IPS DF 6.9 (cell line): ENCODE data around the gene CEP128.

ENCODE experiments used
- DNase-seq: peaks from one replicate; pipeline ENCODE4 v3.0.0-alpha.2; 2013; ENCODE audit warnings: low read depth, low spot score
- H3K27ac ChIP-seq: one replicate; pipeline ENCODE4 v1.5.1; 2013; ENCODE audit warnings: low read length, control low read depth
- H3K27me3 ChIP-seq: 2 replicates; pipeline ENCODE4 v1.6.1; 2013; ENCODE audit warnings: mild to moderate bottlenecking, low read length; ENCODE audit not compliant: control insufficient read depth, insufficient read depth
- H3K36me3 ChIP-seq: 2 replicates; pipeline ENCODE4 v1.6.1; 2013; ENCODE audit warnings: low read length; ENCODE audit not compliant: control insufficient read depth, insufficient read depth
- H3K4me1 ChIP-seq: 2 replicates; pipeline ENCODE4 v1.6.1; 2013; ENCODE audit warnings: low read length; ENCODE audit not compliant: control insufficient read depth, insufficient read depth
- H3K4me3 ChIP-seq: 2 replicates; pipeline ENCODE4 v1.5.1; 2013; ENCODE audit warnings: mild to moderate bottlenecking, low read length
- H3K9me3 ChIP-seq: 2 replicates; pipeline ENCODE4 v1.6.1; 2013; ENCODE audit warnings: low read length, inconsistent platforms; ENCODE audit not compliant: control insufficient read depth, insufficient read depth
- WGBS: extraction: QIAGEN DNeasy Blood & Tissue Kit; methylation state at CpG from one replicate; pipeline ENCODE4 v1.1.7; 2013; ENCODE audit warnings: mixed read lengths, missing lambda C conversion rate; ENCODE audit not compliant: insufficient read length, insufficient coverage; 5-methylcytosine and 5-hydroxymethylcytosine counted together

Gene CEP128

DNA sequence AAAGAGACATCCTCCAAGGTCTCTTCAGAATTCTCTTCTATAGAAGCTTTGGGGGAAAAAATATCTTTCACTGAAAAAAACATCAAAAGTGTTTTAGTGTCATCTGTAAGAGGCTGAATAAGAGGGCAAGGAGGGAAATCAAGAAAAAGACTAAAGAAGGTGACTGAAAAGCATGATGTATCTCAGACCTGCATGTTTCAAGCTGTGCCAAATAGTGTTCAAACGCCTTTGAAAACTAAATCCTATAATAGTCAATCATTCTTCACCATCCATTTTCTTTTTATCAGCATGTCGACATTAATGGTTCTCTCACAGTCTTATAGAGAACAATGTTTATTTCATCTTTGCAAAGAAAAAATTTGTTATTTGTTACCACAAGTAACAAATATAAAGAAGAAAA, 94.5 kb downstream of the CEP128 start:
- no peak overlapping the region for H3K4me3 ChIP-seq
- H3K9me3 ChIP-seq: no peaks in the 10 kb centered on the region
- no peaks in the 10 kb centered on the region for H3K27me3 ChIP-seq
- H3K4me1 ChIP-seq: no peaks in the 10 kb centered on the region
- no CpG with 5 or more reads among the region's 2 CpGs for WGBS
- no peak overlapping the region for H3K27ac ChIP-seq
- H3K36me3 ChIP-seq: no peaks in the 10 kb centered on the region
- DNase-seq: no peak

DNA sequence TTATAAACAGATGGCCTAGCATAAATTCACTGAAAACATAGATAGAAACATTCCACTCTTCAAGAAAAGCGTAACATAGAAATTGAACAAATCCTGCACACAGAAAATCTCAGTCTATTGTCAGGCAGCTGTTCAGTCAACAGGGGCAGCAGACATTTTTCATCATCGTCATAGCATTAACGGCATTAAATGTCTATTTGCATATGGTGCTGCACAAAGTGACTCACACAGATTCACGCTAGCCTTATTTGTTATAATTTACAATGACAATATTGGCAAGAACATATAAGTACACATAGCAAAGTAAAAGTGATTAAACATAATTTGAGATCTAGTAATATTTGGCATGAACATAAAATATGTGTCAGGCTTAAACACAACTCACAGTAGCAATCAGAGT, 95.7 kb downstream of the CEP128 start:
- H3K27ac ChIP-seq: no peak overlapping the region
- H3K4me1 ChIP-seq: no peaks in the 10 kb centered on the region
- H3K27me3 ChIP-seq: no peaks in the 10 kb centered on the region
- no CpG with 5 or more reads among the region's 4 CpGs for WGBS
- H3K4me3 ChIP-seq: no peak overlapping the region
- no peaks in the 10 kb centered on the region for H3K36me3 ChIP-seq
- no peak for DNase-seq
- no peaks in the 10 kb centered on the region for H3K9me3 ChIP-seq

DNA sequence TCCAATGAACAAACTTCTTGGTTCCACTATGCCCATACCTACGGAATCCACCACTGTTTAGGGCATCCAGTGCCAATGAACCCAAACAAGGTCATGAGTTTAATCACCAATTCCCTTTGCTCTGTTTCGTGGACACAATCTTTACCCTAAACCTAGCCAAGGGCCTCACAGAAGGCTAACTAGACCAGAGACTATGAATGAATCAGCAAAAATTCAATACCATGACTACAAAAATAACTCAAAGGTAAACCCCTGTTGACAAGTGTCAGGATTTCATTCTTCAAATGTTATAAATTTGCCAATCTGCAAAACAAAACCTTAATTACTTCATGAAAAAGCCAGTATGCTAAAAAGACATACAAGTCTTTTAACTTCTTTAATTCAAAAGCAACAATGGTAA, 96.7 kb downstream of the CEP128 start:
- Histone ChIP-seq H3K4me1 (no peaks in the 10 kb centered on the region), H3K36me3 (no peaks in the 10 kb centered on the region), H3K4me3 (no peak overlapping the region), H3K9me3 (no peaks in the 10 kb centered on the region), H3K27me3 (no peaks in the 10 kb centered on the region), H3K27ac (no peak overlapping the region)
- WGBS: no CpG with 5 or more reads among the region's 2 CpGs
- no peak for DNase-seq

DNA sequence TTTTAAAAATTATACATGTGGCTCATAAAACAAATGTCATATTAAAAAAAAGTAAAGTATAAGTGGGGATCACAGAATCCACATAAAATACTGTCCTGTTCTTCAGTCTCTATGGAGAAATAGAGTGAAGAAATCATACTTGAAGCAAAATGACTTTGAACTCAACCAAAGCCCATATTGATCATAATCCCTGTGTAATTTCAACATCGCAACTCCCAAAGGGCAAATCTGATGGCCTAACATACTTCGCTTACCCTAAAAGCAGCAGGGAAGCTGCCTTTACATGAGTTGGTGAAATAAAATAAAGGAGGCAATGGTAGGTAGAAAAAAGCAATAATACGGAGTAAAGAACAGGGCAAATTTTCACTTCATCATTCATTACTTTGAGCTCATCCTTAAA, 101.8 kb downstream of the CEP128 start:
- no peak for DNase-seq
- Histone ChIP-seq H3K36me3 (no peaks in the 10 kb centered on the region), H3K4me3 (no peak overlapping the region), H3K27me3 (no peaks in the 10 kb centered on the region), H3K9me3 (no peaks in the 10 kb centered on the region), H3K4me1 (no peaks in the 10 kb centered on the region), H3K27ac (no peak overlapping the region)
- no CpG with 5 or more reads among the region's 3 CpGs for WGBS

DNA sequence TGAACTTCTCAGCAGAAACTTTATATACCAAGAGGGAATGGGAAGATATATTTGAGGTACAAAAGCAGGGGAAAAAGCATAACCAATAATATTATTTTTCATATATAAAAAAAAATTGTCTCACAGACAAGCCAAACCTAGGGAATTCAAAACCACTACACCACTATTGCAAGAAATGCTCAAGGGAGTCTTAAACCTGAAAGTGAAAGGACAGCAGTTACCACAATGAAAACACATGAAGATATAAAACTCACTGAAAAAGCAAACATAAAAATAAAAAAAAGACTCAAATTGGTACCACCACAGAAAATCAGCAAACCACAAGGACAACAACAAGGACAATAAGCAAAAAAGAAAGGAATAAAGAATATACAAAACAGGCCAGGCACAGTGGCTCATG, 131.9 kb downstream of the CEP128 start:
- H3K27me3 ChIP-seq: no peaks in the 10 kb centered on the region
- H3K4me3 ChIP-seq: no peak overlapping the region
- DNase-seq: no peak
- no peaks in the 10 kb centered on the region for H3K36me3 ChIP-seq
- no peaks in the 10 kb centered on the region for H3K4me1 ChIP-seq
- no peaks in the 10 kb centered on the region for H3K9me3 ChIP-seq
- no peak overlapping the region for H3K27ac ChIP-seq

DNA sequence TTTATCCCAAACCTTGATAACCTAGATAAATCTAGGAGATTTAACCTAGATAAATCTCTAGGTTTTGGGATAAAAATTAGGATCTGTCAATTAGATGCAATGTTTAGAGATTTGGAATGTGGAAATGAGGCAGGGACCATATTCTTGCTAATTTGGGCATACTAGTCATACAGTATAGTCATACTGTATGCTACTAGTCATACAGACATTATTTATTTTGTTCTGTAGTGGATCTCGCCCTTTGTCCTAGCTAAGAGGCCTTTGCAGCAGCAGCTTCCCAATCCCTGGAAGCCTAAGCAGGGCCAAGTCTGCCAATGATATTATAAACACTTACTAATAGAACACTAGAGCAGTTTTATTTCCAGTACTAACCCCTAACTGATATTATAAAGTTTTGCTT, 136.4 kb downstream of the CEP128 start:
- H3K27ac ChIP-seq: no peak overlapping the region

DNA sequence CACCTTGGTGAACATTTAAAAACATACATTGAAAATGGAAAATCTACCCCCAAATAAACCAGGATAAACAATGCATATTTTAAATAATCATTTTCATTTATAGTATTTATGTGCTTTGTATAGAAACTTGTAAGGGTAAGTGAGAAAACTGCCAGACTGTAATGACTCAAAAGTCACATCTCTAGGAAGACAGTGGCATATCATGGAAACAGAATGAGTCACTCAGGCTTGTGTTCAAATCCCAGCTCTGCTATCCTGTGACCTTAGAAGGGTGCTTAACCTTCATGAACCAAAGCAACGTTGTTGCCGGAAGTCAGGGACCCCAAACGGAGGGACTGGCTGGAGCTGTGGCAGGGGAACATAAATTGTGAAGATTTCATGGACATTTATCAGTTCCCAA, 142.7 kb downstream of the CEP128 start:
- no CpG with 5 or more reads among the region's 3 CpGs for WGBS
- H3K36me3 ChIP-seq: no peaks in the 10 kb centered on the region
- H3K27ac ChIP-seq: no peak overlapping the region
- no peak for DNase-seq
- H3K9me3 ChIP-seq: no peaks in the 10 kb centered on the region
- H3K27me3 ChIP-seq: no peaks in the 10 kb centered on the region
- no peak overlapping the region for H3K4me3 ChIP-seq
- H3K4me1 ChIP-seq: no peaks in the 10 kb centered on the region

More for the DNA sequence above, 136.4 kb downstream of the CEP128 start:
- H3K9me3 ChIP-seq: no peaks in the 10 kb centered on the region
- no peak for DNase-seq
- H3K36me3 ChIP-seq: no peaks in the 10 kb centered on the region
- H3K4me3 ChIP-seq: no peak overlapping the region
- no peaks in the 10 kb centered on the region for H3K4me1 ChIP-seq
- WGBS: no CpG with 5 or more reads among the region's 1 CpG
- no peaks in the 10 kb centered on the region for H3K27me3 ChIP-seq

DNA sequence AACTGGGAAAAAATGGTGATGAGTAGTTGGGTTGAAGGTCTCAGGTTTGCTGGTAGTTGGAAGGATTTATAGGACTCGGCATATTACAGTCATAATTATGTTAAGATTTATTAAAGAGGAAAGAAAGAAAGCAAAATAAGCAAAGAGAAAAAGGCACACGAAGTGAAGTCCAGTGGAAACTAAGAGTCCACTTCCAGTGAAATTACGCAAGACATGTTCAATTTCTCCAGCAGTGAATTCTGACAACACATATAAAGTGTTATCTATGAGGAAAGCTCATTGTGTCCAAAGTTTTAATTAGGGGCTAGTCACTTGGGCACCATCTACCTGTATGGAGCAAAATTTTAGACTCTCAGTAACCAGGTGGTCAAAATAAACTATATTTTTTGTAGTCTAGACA, 143.3 kb downstream of the CEP128 start:
- Histone ChIP-seq H3K4me3 (no peak overlapping the region), H3K9me3 (no peaks in the 10 kb centered on the region), H3K4me1 (no peaks in the 10 kb centered on the region), H3K36me3 (no peaks in the 10 kb centered on the region), H3K27me3 (no peaks in the 10 kb centered on the region), H3K27ac (no peak overlapping the region)
- 100% methylated on average over 1 of the region's 3 CpGs for WGBS
- no peak for DNase-seq

DNA sequence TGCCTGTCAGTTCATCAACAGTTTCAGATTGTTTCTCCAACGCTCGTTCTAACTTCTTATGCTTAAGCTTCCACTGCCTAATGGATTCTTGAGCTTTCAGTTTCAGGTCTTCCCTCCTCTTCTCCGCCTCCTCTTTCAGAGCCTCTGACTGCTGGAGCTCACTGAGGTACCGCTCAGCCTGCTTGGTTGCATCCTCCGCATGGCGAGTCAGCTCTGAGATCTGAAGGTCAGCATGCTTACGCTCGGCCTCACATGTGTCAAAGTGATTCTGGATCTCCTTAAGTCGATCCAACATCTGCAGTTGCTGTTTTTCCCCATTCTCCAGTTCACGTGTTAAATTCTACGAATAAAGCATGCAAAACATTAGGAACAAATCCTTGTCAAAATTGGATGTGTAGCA, 148.8 kb downstream of the CEP128 start:
- H3K27me3 ChIP-seq: no peaks in the 10 kb centered on the region
- no peak overlapping the region for H3K4me3 ChIP-seq
- no peaks in the 10 kb centered on the region for H3K36me3 ChIP-seq
- DNase-seq: no peak
- no CpG with 5 or more reads among the region's 11 CpGs for WGBS
- H3K9me3 ChIP-seq: no peaks in the 10 kb centered on the region
- no peaks in the 10 kb centered on the region for H3K4me1 ChIP-seq
- no peak overlapping the region for H3K27ac ChIP-seq

DNA sequence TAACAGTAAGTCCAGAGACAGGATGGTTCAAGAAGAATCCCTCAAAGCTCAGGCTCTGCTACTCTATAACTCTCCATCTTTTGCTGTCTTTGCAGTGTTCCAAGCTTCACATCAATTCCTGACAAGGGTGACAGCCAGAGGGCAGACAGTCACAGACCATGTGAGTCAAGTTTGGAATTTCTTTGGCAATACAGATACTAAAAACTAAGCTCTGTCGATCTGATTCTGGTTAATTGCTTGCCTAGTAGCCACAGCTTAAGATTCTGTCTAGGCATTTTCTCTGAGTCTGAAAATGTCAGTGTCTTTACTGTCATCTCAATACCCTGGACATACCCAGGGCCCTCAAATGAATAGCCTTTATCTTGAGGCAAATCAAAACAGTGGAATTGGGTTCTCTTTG, 153.7 kb downstream of the CEP128 start:
- no peaks in the 10 kb centered on the region for H3K36me3 ChIP-seq
- no peaks in the 10 kb centered on the region for H3K27me3 ChIP-seq
- no CpG with 5 or more reads among the region's 1 CpG for WGBS
- DNase-seq: no peak
- H3K9me3 ChIP-seq: no peaks in the 10 kb centered on the region
- no peak overlapping the region for H3K4me3 ChIP-seq
- no peak overlapping the region for H3K27ac ChIP-seq
- H3K4me1 ChIP-seq: no peaks in the 10 kb centered on the region

DNA sequence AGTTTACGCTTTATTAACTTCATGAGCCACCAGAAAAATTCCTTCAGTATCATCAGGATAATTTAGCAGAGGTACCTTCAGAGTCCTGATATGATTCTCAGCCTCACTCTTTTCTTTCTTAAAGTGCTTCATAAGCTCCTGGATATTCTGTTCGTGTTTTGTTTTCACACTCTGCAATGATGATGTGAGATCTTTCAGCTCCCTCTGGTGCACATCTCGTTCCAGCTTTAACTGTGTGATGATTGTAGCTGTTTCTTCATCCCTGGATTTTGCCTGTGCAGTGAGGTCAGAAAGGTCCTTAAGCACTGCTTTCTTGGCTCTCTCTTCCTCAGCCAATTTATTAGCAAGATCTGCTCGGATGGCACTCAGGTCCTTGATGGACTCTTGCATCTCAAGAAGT, 156.7 kb downstream of the CEP128 start:
- Histone ChIP-seq H3K4me1 (no peaks in the 10 kb centered on the region), H3K27me3 (no peaks in the 10 kb centered on the region), H3K36me3 (no peaks in the 10 kb centered on the region), H3K9me3 (no peaks in the 10 kb centered on the region), H3K4me3 (no peak overlapping the region), H3K27ac (no peak overlapping the region)
- no CpG with 5 or more reads among the region's 4 CpGs for WGBS
- no peak for DNase-seq
